GM04503 (cell line): ENCODE results near the gene RPL19.

Source experiments
- DNase-seq: peaks from one replicate; pipeline ENCODE4 v3.0.0-alpha.2; 2012; ENCODE audit warnings: low read depth

The RPL19 gene

GRCh38 chr17:39173080-39173479 is 27.0 kb upstream of the RPL19 start:
- no peak for DNase-seq

- DNase-seq = no peak
Observed at GRCh38 chr17:39173526-39174274, 26.4 kb upstream of the RPL19 start.

DNA sequence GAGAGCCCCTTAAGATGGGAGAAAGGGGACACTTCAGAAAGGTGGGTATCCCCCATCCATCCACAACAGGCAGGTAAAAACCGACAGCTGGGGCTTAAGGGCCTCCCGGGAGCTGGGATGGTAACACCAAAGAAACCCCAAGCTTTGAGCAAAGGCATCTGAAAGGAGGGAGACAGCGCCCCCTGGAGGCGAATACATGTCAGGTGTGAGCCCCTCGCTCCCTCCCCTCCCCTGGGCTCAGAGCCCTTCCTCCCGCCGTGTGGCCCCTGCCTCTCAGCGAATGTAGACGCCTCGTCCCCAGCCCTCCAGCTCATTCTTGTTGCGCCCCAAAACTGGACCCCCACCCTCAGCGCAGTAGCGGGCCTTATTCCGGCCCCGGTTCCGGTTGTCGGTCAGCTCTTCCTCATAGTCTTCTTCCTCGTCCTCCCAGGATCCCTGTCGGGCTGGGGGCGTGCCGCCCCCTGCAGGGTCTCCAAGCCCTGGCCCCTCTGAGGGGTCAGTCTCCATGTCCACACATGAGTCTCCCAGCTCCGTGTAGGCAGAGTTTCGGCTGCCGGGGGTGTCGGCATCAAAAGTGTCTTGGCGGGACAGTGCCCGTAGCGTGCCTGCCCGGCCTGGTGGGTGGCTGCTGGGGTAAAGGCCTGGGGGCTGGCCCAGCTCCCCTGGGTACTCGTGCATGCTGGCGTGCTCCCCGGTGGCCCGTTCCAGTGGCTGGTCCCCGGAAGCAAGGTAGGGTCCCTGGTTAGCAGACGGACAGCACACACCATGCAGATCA is 25.0 kb upstream of the RPL19 start:
- DNase-seq = no peak

- DNase-seq = no peak
Observed at GRCh38 chr17:39175695-39176093, 24.4 kb upstream of the RPL19 start.

GRCh38 chr17:39177256-39177655 is 22.8 kb upstream of the RPL19 start:
- DNase-seq = no peak

GRCh38 chr17:39178536-39178935 is 21.5 kb upstream of the RPL19 start:
- DNase-seq = no peak

DNA sequence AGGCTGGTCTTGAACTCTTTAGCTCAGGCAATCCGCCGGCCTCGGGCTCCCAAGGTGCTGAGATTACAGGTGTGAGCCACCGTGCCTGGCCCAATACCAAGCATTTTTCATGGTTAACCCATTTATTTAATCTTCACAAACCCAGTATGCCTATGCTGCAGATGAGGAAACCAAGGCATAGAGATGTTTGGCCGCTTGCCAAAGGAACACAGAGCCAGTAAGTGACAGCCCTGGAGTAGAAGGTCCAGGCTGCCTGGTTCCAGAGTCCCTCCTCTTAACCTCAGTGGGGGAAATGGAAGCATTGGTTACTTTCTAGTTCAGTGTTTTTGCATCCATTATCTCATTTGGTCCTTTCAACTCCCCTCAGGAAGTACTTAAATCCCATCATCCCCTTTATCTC is 18.8 kb upstream of the RPL19 start:
- no peak for DNase-seq

DNA sequence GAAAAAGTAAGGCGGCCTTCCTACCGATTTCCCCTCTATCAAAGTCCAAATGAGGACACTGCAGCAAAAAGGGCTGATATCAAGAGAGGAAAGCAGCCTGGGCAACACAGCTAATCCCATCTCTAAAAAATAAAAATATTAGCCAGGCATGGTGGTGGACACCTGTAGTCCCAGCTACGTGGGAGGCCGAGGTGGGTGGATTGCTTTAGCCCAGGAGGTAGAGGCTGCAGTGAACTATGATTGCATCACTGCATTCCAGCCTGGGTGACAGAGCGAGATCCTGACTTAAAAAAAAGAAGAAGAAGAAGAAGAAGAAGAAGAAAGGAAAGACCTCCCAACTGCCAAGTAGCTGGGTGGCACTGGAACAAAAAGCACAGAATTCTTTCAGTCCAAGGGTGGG is 17.0 kb upstream of the RPL19 start:
- no peak for DNase-seq

- DNase-seq = no peak
Observed at GRCh38 chr17:39183720-39184119, 16.4 kb upstream of the RPL19 start.

GRCh38 chr17:39186481-39187002 is 13.5 kb upstream of the RPL19 start:
- DNase-seq = no peak

DNA sequence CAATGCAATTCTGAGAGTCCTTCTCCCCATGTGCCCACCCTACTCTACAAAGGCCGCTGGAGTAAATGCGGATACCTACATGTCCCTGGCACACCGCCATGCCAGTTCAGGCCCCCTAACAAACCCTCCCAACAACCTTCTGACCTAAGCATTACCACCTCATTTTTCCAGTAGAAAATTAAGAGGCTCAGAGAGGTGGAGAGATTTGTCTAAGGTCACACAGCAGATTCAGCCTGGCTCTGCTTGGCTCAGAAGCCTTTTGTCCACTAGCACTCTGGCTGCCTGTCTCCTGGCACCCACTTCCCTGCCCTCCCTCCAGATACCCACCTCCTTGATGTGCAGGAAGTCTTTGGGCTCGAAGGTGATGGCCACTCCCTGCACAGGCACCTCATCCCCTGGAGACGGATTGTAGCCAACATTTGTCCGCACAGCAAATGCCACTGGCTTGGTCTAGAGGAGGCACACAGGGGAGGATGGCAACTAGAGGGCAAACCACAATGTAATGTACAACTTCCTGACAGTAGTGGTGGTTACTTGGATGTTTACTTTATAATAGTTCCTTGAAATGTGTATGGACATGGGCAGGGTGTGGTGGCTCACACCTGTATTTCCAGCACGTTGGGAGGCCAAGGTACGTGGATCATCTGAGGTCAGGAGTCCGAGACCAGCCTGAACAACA is 12.8 kb upstream of the RPL19 start:
- no peak for DNase-seq

- no peak for DNase-seq
Observed at GRCh38 chr17:39191750-39192510, 8.2 kb upstream of the RPL19 start.

DNA sequence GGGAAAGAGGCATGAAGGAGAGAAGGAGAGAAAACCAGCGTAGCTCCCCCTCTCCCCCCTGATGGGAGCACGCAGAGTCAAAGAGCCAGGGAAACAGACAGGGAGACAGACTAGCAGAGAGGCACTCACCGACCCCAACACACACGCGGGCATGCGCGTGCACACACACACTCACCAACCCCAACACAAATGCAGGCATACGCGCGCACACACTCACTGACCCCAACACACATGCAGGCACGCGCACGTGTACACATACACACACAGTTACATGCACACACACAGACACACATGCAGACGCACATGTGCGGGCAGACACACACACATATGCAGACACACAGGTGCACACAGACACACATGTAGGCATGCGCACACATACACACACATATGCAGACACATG is 7.2 kb upstream of the RPL19 start:
- DNase-seq = no peak

DNA sequence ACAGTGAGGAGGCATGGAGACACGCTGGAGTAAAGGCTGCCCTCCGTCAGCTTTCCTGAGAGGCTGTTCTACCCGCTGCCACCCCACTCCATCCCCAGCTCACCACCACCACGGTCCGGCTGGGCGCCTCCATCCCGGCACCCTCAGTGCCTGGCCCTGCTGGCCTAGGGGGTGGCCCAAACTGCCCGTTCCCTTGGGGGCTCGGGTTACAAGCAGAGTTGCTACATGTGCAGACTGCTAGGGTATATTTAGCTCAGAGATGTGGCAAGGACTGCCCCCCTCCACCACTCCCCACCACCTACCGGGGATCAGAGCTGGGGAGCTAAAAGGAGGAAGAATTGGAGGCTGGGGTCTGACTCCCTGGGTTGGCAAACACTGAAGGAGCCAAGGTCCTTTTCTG is 6.7 kb upstream of the RPL19 start:
- DNase-seq = no peak

- DNase-seq = no peak
Observed at GRCh38 chr17:39194089-39194984, 5.7 kb upstream of the RPL19 start.

DNA sequence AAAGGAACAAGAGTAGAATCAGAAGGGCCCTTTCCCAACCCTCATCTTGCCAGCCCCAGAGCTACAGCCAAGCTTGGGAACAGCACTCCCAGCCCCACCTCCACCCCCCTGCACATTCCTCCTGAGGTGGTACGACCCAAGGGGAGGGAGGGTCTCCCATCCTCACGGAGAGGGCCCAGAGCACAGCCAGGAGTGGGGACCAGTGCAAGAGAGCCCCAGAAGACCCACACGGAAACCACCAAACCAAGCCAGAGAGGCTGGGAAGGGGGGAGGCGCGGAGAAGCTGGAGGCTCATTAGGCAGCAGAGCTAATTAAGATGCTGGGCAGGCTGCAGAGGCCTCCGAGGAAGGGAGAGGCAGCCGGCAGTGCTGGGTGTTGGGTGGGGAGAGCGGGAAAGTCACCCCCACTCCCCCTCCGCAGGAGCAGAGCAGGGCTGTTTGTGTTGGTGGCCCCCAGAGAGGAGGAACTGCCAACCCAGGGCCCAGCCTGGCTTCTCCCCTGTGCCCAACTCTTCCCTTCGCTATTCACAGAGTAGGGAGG is 5.0 kb upstream of the RPL19 start:
- no peak for DNase-seq

GRCh38 chr17:39195568-39196160 is 4.4 kb upstream of the RPL19 start:
- DNase-seq = no peak

- DNase-seq = no peak
Observed at GRCh38 chr17:39196241-39196807, 3.8 kb upstream of the RPL19 start.

GRCh38 chr17:39196808-39197291 is 3.2 kb upstream of the RPL19 start:
- DNase-seq = no peak
